ENCODE results near the gene WNT9B. TPM values are rescaled to one million over a fixed set of nuclear protein-coding genes. Genes with fewer than 3 reads are reported as not detected.

The WNT9B gene
- total RNA-seq, 1 donor, result 0.36 TPM

DNA sequence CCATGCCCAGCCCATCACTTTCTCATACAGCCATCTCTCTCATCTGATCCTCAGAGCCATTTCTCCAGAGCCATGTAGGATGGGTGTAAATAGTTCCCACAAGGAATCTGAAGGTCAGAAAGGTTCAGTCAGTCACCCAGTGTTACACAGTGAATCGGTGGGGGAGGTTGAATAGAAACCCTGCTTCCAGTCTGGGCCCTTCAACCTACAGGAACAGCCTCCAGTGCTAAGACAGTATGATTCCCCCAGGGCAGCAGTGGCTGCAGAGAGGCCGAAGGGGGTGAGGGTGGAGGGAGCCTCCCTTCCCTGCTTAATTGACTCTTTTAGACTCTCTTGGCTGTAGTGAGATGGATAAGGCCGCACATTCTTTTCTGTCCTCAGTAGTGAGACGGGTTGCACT, 3.6 kb downstream of the WNT9B start:
- H3K9me3 ChIP-seq (ENCODE audit: low read depth, low read length), result no peaks in the 10 kb centered on the region

DNA sequence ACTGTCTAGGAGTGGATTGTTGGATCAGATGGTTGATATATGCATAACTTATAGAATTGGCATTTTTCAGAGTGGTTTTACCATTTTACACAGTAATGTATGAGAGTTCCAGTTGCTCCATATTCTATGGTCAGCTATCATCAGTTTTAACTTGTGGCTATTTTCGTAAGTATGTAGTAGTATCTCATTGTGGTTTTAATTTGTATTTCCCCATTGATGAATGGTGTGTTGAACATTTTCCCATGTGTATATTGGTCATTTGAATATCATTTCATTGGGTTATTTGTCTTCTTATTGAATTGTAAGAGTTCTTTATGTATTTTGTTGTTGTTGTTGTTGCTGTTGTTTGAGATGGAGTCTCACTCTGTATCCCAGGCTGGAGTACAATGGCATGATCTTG, 6.2 kb downstream of the WNT9B start:
- Histone ChIP-seq H3K27ac (ENCODE audit: low read depth, low read length) (no peak overlapping the region), H3K27me3 (ENCODE audit: insufficient read depth, low read length) (peaks cover 26% of the 10 kb centered on the region), H3K79me2 (ENCODE audit: insufficient read depth, low read length) (no peaks in the 10 kb centered on the region), H3K36me3 (ENCODE audit: insufficient read depth, low read length) (no peaks in the 10 kb centered on the region), H2AFZ (ENCODE audit: low read length) (no peak overlapping the region), H3K4me3 (ENCODE audit: insufficient read depth, low read length) (no peak overlapping the region), H3K4me2 (ENCODE audit: insufficient read depth, low read length) (no peak overlapping the region), H3K9me3 (ENCODE audit: low read depth, low read length) (no peaks in the 10 kb centered on the region), H3K4me1 (ENCODE audit: insufficient read depth, low read length) (no peaks in the 10 kb centered on the region), H4K20me1 (ENCODE audit: insufficient read depth, low read length) (no peaks in the 10 kb centered on the region)
- TF ChIP-seq, protein P1, sequence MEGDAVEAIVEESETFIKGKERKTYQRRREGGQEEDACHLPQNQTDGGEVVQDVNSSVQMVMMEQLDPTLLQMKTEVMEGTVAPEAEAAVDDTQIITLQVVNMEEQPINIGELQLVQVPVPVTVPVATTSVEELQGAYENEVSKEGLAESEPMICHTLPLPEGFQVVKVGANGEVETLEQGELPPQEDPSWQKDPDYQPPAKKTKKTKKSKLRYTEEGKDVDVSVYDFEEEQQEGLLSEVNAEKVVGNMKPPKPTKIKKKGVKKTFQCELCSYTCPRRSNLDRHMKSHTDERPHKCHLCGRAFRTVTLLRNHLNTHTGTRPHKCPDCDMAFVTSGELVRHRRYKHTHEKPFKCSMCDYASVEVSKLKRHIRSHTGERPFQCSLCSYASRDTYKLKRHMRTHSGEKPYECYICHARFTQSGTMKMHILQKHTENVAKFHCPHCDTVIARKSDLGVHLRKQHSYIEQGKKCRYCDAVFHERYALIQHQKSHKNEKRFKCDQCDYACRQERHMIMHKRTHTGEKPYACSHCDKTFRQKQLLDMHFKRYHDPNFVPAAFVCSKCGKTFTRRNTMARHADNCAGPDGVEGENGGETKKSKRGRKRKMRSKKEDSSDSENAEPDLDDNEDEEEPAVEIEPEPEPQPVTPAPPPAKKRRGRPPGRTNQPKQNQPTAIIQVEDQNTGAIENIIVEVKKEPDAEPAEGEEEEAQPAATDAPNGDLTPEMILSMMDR (IDR thresholded peaks at IDR 0.05; ENCODE audit: extremely low read depth, low read depth, low read length), result no peak
- no peak for DNase-seq (ENCODE audit: insufficient read length, low spot score, missing footprints)

More for the DNA sequence above, 3.6 kb downstream of the WNT9B start:
- Histone ChIP-seq H3K4me2 (ENCODE audit: insufficient read depth, low read length) (no peak overlapping the region), H3K4me3 (ENCODE audit: insufficient read depth, low read length) (no peak overlapping the region), H3K79me2 (ENCODE audit: insufficient read depth, low read length) (no peaks in the 10 kb centered on the region), H4K20me1 (ENCODE audit: insufficient read depth, low read length) (no peaks in the 10 kb centered on the region), H3K27ac (ENCODE audit: low read depth, low read length) (no peak overlapping the region), H2AFZ (ENCODE audit: low read length) (no peak overlapping the region), H3K27me3 (ENCODE audit: insufficient read depth, low read length) (peaks cover 42% of the 10 kb centered on the region), H3K36me3 (ENCODE audit: insufficient read depth, low read length) (no peaks in the 10 kb centered on the region), H3K4me1 (ENCODE audit: insufficient read depth, low read length) (no peaks in the 10 kb centered on the region)
- TF ChIP-seq, protein P1 (IDR thresholded peaks at IDR 0.05; ENCODE audit: extremely low read depth, low read depth, low read length), result no peak
- peak; percentile 81 for DNase-seq (ENCODE audit: insufficient read length, low spot score, missing footprints)

DNA sequence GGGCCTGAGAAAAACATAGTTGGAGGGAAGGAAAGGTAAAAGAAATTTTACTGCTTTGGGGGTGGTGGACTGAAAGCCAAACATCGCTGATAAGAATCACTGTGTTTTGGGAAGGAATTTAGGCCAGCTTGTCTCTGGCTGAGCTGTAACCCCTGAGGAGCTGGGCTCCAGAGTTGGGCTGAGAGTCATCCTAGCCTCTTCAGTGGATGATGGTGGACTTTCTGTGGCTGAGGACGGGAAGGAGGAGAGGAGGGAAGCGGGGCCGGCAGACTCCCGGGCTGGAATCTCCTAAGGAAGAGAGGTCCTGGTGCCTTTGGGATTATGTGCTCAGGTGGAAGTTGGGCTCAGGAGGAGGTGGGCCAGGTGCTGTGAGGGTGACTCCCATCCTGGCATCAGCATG, 8.6 kb downstream of the WNT9B start:
- TF ChIP-seq, protein P1 (IDR thresholded peaks at IDR 0.05; ENCODE audit: extremely low read depth, low read depth, low read length), result no peak
- H4K20me1 ChIP-seq (ENCODE audit: insufficient read depth, low read length), result no peaks in the 10 kb centered on the region
- peak; percentile 49 for DNase-seq (ENCODE audit: insufficient read length, low spot score, missing footprints)

DNA sequence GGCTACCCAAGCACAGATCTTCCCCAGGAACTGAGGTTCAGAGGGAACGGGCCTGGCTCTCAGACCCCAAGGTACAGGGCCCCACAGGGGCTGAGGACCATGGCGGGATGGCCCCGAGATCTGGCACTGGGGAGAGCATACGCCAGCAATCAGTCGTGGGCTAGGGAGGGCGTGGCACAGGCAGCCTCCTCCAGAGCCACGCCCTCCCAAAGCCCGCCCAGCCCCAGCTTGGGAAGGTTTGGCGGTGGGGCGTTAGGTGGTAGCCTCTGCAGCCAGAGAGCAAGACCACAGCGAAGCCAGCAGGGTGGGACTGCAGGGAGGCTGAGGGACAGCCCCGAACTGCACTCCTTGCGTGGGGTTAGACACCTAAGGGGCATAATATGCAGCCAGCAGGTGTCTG, 11.6 kb downstream of the WNT9B start:
- peaks cover 13% of the 10 kb centered on the region for H3K27me3 ChIP-seq (ENCODE audit: insufficient read depth, low read length)
- DNase-seq (ENCODE audit: insufficient read length, low spot score, missing footprints), result peak; percentile 42
- no peak overlapping the region for H3K27ac ChIP-seq (ENCODE audit: low read depth, low read length)
- no peak overlapping the region for H3K4me3 ChIP-seq (ENCODE audit: insufficient read depth, low read length)
- no peaks in the 10 kb centered on the region for H3K79me2 ChIP-seq (ENCODE audit: insufficient read depth, low read length)
- H3K36me3 ChIP-seq (ENCODE audit: insufficient read depth, low read length), result no peaks in the 10 kb centered on the region
- H2AFZ ChIP-seq (ENCODE audit: low read length), result no peak overlapping the region
- H3K9me3 ChIP-seq (ENCODE audit: low read depth, low read length), result no peaks in the 10 kb centered on the region
- H3K4me1 ChIP-seq (ENCODE audit: insufficient read depth, low read length), result no peaks in the 10 kb centered on the region
- no peak overlapping the region for H3K4me2 ChIP-seq (ENCODE audit: insufficient read depth, low read length)
- no peaks in the 10 kb centered on the region for H4K20me1 ChIP-seq (ENCODE audit: insufficient read depth, low read length)
- TF ChIP-seq, protein P1 (IDR thresholded peaks at IDR 0.05; ENCODE audit: extremely low read depth, low read depth, low read length), result no peak

More for the DNA sequence above, 8.6 kb downstream of the WNT9B start:
- Histone ChIP-seq H3K9me3 (ENCODE audit: low read depth, low read length) (no peaks in the 10 kb centered on the region), H2AFZ (ENCODE audit: low read length) (no peak overlapping the region), H3K36me3 (ENCODE audit: insufficient read depth, low read length) (no peaks in the 10 kb centered on the region), H3K4me3 (ENCODE audit: insufficient read depth, low read length) (no peak overlapping the region), H3K4me2 (ENCODE audit: insufficient read depth, low read length) (no peak overlapping the region), H3K27me3 (ENCODE audit: insufficient read depth, low read length) (peaks cover 8% of the 10 kb centered on the region), H3K4me1 (ENCODE audit: insufficient read depth, low read length) (no peaks in the 10 kb centered on the region), H3K79me2 (ENCODE audit: insufficient read depth, low read length) (no peaks in the 10 kb centered on the region), H3K27ac (ENCODE audit: low read depth, low read length) (no peak overlapping the region)

All from osteoblast (primary cell).